ENCODE measurements around the gene EPC2. TPM values are rescaled to one million over a fixed set of nuclear protein-coding genes. Genes with fewer than 3 reads are reported as not detected.

The EPC2 gene
- total and polyA plus RNA-seq, 10 of the 15 experiments (the other 5 are each of a cell fraction or from before 2014, with no cell fraction given), result 2.0 to 16.5 (median 10.8) TPM

GRCh38 chr2:148643998-148644882, at the start of gene EPC2 (continued):
- TF ChIP-seq MYB (IDR thresholded peaks at IDR 0.05; ENCODE audit: borderline replicate concordance, low read depth, low read length) (no peak), CREM (IDR thresholded peaks at IDR 0.05; ENCODE audit: low read depth) (no peak), SREBF1 (IDR thresholded peaks at IDR 0.05; ENCODE audit: low read length) (no peak), REST (IDR thresholded peaks at IDR 0.05; ENCODE audit: low read depth, low read length) (peak; percentile 78), SP1 (IDR thresholded peaks at IDR 0.05; ENCODE audit: low read depth, low read length) (no peak), SIN3A (IDR thresholded peaks at IDR 0.05; ENCODE audit: low read depth, low read length) (no peak), ZBTB11 (CRISPR knock-in tag; IDR thresholded peaks at IDR 0.05) (no peak)
